Body of pancreas (tissue), 4 donors: ENCODE data around the gene KLHL30.

ENCODE experiments used
- CTCF ChIP-seq, 7 experiments: fragments of 450-650 bp in 4 of 7; fragments of 200-600 bp in 3 of 7; sonication (generic) in 3 of 7; IDR thresholded peaks; one replicate each; pipeline ENCODE4 v1.5.1; 2016 to 2019; ENCODE audit warnings: antibody characterized with exemption in 7 of 7
- POLR2A ChIP-seq, 3 donors: fragments of 450-650 bp; IDR thresholded peaks; one replicate each; pipeline ENCODE4 v1.6.1; 2016; ENCODE audit warnings: antibody characterized with exemption in 3 of 3, mild to moderate bottlenecking in 2 of 3

- no peak for TF ChIP-seq CTCF (IDR thresholded peaks at IDR 0.05)
- no peak for TF ChIP-seq POLR2A (IDR thresholded peaks at IDR 0.05)
These were observed 12.1 kb upstream of the KLHL30 start for GRCh38 chr2:238126338-238126737.
